Subcutaneous abdominal adipose tissue (tissue), 5 donors: ENCODE data around the gene PCDH9.

Source experiments
- H3K27ac ChIP-seq: one replicate; pipeline ENCODE4 v1.7.0; 2013; ENCODE audit warnings: low read depth, mild to moderate bottlenecking, inconsistent platforms, low read length, moderate library complexity
- H3K27me3 ChIP-seq, 5 donors: one replicate each; pipeline ENCODE4 v1.7.0; 2013; ENCODE audit warnings: low read length in 5 of 5, inconsistent platforms in 1 of 5; ENCODE audit not compliant: control insufficient read depth in 5 of 5, insufficient read depth in 4 of 5
- H3K36me3 ChIP-seq, 5 donors: one replicate each; pipeline ENCODE4 v1.7.0; 2013; ENCODE audit warnings: low read length in 5 of 5; ENCODE audit not compliant: control insufficient read depth in 5 of 5, insufficient read depth in 5 of 5
- H3K4me1 ChIP-seq, 5 donors: one replicate each; pipeline ENCODE4 v1.7.0; 2013; ENCODE audit warnings: low read length in 5 of 5, mild to moderate bottlenecking in 3 of 5, moderate library complexity in 1 of 5; ENCODE audit not compliant: control insufficient read depth in 5 of 5, insufficient read depth in 5 of 5
- H3K4me3 ChIP-seq, 5 donors: one replicate each; pipeline ENCODE4 v1.7.0; 2013; ENCODE audit warnings: low read length in 5 of 5, low read depth in 1 of 5
- H3K9ac ChIP-seq, 5 donors: one replicate each; pipeline ENCODE4 v1.7.0; 2013; ENCODE audit warnings: low read length in 5 of 5, mild to moderate bottlenecking in 4 of 5, moderate library complexity in 3 of 5
- H3K9me3 ChIP-seq, 5 donors: one replicate each; pipeline ENCODE4 v1.7.0; 2013; ENCODE audit warnings: low read length in 5 of 5; ENCODE audit not compliant: control insufficient read depth in 5 of 5
- donor health status: healthy.
- donor health status: healthy.
- donor health status: healthy.
- donor health status: healthy.
- donor health status: healthy.

Gene PCDH9

GRCh38 chr13:66974174-66974573, 256.0 kb downstream of the PCDH9 start:
- Histone ChIP-seq H3K4me3 (no peak overlapping the region), H3K9me3 (no peaks in the 10 kb centered on the region), H3K36me3 (no peaks in the 10 kb centered on the region), H3K9ac (no peak overlapping the region), H3K27me3 (no peaks in the 10 kb centered on the region), H3K4me1 (no peaks in the 10 kb centered on the region), H3K27ac (no peak overlapping the region)

DNA sequence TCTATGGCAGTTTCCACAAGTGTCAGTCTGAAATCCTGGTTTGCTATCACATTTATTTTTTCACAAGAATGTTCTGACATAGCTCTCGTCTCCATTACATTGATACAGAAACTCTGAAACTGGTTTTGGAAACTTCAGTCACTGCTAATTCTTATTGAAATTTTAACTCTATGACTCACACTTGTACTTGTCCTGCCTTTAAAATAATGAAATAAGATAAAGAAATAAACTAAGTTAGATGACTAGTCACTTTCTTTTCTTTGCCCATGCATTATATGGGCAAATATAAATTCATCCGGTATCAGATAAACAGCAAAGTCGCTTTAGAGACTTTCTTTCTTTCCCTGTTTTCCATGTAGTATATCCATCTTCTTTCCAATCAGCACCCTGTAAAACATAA, 257.5 kb downstream of the PCDH9 start:
- H3K4me1 ChIP-seq = no peaks in the 10 kb centered on the region
- H3K27me3 ChIP-seq = no peaks in the 10 kb centered on the region
- no peak overlapping the region for H3K4me3 ChIP-seq
- H3K36me3 ChIP-seq = no peaks in the 10 kb centered on the region
- H3K9me3 ChIP-seq = no peaks in the 10 kb centered on the region
- no peak overlapping the region for H3K9ac ChIP-seq
- H3K27ac ChIP-seq = no peak overlapping the region

GRCh38 chr13:66971004-66971403, 259.1 kb downstream of the PCDH9 start:
- Histone ChIP-seq H3K9me3 (no peaks in the 10 kb centered on the region), H3K27me3 (no peaks in the 10 kb centered on the region), H3K9ac (no peak overlapping the region), H3K4me3 (no peak overlapping the region), H3K27ac (no peak overlapping the region), H3K36me3 (no peaks in the 10 kb centered on the region), H3K4me1 (no peaks in the 10 kb centered on the region)

- Histone ChIP-seq H3K27me3 (no peaks in the 10 kb centered on the region), H3K9ac (no peak overlapping the region), H3K36me3 (no peaks in the 10 kb centered on the region), H3K4me1 (no peaks in the 10 kb centered on the region), H3K27ac (no peak overlapping the region), H3K4me3 (no peak overlapping the region), H3K9me3 (no peaks in the 10 kb centered on the region)
These were observed 260.8 kb downstream of the PCDH9 start for GRCh38 chr13:66969291-66969690.

- Histone ChIP-seq H3K36me3 (no peaks in the 10 kb centered on the region), H3K27me3 (no peaks in the 10 kb centered on the region), H3K9me3 (no peaks in the 10 kb centered on the region), H3K9ac (no peak overlapping the region), H3K4me3 (no peak overlapping the region), H3K4me1 (peaks cover 0 to under 1% (median 0%) of the 10 kb centered on the region in 5 donors), H3K27ac (no peak overlapping the region)
These were observed 262.1 kb downstream of the PCDH9 start for GRCh38 chr13:66967811-66968597.

GRCh38 chr13:66965181-66965580, 265.0 kb downstream of the PCDH9 start:
- H3K36me3 ChIP-seq = no peaks in the 10 kb centered on the region
- no peaks in the 10 kb centered on the region for H3K27me3 ChIP-seq
- no peak overlapping the region for H3K9ac ChIP-seq
- H3K4me1 ChIP-seq = peaks cover 0 to 5% (median 0%) of the 10 kb centered on the region in 5 donors
- no peak overlapping the region for H3K27ac ChIP-seq
- H3K9me3 ChIP-seq = no peaks in the 10 kb centered on the region
- no peak overlapping the region for H3K4me3 ChIP-seq

- no peaks in the 10 kb centered on the region for H3K27me3 ChIP-seq
- H3K4me1 ChIP-seq = peaks cover 0 to 5% (median 0%) of the 10 kb centered on the region in 5 donors
- H3K27ac ChIP-seq = no peak overlapping the region
- H3K9me3 ChIP-seq = no peaks in the 10 kb centered on the region
- no peak overlapping the region for H3K4me3 ChIP-seq
- no peaks in the 10 kb centered on the region for H3K36me3 ChIP-seq
- no peak overlapping the region for H3K9ac ChIP-seq
These were observed 267.2 kb downstream of the PCDH9 start for GRCh38 chr13:66962953-66963352.

GRCh38 chr13:66958611-66959010, 271.5 kb downstream of the PCDH9 start:
- Histone ChIP-seq H3K9ac (no peak overlapping the region), H3K4me3 (no peak overlapping the region), H3K9me3 (no peaks in the 10 kb centered on the region), H3K27me3 (no peaks in the 10 kb centered on the region), H3K36me3 (no peaks in the 10 kb centered on the region), H3K4me1 (peaks cover 0 to 5% (median 0%) of the 10 kb centered on the region in 5 donors), H3K27ac (no peak overlapping the region)

DNA sequence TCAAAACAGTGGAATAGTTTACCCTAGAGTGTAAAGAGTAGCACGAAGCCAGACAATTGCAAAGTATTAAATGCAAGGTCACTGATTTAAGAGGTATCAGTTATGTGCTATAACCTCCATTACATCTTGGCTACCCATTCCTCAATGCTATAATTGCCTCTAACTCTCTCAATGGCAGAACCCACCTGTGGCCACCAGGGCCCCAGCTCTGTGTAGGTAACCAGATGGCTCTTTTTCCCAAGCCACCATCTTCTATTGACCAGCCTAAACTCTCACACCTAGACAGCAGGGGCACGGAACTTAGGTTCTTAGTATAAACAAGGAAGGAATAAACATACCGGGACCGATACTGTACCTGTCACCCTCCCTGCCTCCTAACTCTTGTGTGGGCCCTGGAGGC, 277.6 kb downstream of the PCDH9 start:
- Histone ChIP-seq H3K36me3 (no peaks in the 10 kb centered on the region), H3K27me3 (no peaks in the 10 kb centered on the region), H3K9me3 (no peaks in the 10 kb centered on the region), H3K4me3 (no peak overlapping the region), H3K27ac (no peak overlapping the region), H3K4me1 (no peaks in the 10 kb centered on the region), H3K9ac (no peak overlapping the region)

DNA sequence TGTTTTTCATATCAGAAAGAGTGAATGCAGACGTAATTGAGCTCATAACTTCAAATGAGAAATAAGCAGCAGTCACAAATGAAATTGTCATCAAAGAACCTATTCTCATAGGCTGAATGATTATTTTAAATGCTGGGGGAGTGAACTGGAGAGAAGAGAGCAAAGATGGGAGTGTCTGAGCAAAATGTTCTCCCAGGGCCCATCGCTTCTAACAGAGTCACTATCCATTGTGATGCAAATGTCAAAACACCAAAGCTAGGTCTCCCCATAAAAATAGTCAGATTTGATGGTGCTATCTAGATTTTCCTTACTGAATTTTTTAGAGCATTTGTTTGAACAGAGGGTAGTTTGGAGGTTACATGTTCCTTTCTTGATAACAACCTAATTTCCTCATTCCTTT, 278.7 kb downstream of the PCDH9 start:
- Histone ChIP-seq H3K27ac (no peak overlapping the region), H3K36me3 (no peaks in the 10 kb centered on the region), H3K4me1 (no peaks in the 10 kb centered on the region), H3K27me3 (no peaks in the 10 kb centered on the region), H3K9ac (no peak overlapping the region), H3K9me3 (no peaks in the 10 kb centered on the region), H3K4me3 (no peak overlapping the region)
